CD4-positive, alpha-beta T cell treated with Interleukin-17A for 4 hours (primary cell): ENCODE results near the gene TBC1D1.

Experiments used
- DNase-seq: peaks from one replicate; pipeline ENCODE4 v3.0.0-alpha.2; 2020; ENCODE audit warnings: mixed read lengths

Gene TBC1D1

GRCh38 chr4:38085751-38086150 lies 194.9 kb downstream of the TBC1D1 start:
- no peak for DNase-seq

GRCh38 chr4:38086151-38086848 lies 195.4 kb downstream of the TBC1D1 start:
- DNase-seq: no peak

DNA sequence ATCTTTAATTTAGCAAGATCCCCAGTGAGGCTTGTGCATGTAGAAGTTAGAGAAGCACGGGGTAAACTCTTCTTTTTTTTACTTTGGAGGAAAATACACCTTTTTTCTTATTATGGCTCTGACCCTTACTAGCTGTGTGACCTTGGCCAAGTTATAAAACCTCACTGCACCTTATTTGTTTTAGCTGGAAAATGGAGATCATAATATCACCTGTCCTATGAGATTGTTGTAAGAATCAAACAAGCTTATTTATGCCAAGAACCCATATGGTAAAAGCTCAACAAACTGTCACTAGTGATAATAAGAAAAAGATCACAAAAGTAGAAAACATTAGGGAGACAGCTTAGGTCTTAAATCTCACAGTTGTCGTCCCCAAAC lies 196.0 kb downstream of the TBC1D1 start:
- no peak for DNase-seq

DNA sequence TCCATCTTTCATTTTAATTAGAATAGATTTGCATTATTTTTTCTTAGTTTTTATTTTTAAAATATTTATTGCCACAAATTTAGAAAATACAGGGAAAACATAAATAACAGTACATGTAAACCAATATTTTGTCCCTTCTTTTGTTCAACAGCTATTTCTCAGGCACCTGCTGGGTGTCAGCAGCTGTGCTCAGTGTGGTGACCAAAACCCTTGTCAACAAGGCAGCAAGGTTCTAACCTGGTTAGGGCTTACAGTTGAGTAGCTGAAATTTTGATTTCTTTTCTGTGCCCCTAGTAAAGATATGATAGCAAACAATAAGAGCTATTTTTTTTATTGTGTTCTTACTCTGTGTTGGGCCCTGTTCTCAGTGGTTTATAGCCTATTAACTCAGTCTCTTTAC lies 197.4 kb downstream of the TBC1D1 start:
- DNase-seq: no peak

DNA sequence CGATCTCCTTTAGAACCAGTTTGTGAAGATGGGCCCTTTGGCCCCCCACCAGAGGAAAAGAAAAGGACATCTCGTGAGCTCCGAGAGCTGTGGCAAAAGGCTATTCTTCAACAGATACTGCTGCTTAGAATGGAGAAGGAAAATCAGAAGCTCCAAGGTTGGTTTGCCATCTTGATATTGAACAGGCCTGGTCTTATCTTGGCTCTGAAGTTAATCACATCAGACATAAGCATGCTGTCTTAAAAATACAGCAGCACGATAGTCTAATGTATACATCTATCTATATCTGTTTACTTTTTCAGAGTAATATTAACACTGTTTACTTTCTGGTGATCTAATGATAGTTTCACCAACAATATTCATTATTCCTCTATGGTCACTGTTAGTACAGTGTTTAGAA lies 199.1 kb downstream of the TBC1D1 start:
- no peak for DNase-seq

DNA sequence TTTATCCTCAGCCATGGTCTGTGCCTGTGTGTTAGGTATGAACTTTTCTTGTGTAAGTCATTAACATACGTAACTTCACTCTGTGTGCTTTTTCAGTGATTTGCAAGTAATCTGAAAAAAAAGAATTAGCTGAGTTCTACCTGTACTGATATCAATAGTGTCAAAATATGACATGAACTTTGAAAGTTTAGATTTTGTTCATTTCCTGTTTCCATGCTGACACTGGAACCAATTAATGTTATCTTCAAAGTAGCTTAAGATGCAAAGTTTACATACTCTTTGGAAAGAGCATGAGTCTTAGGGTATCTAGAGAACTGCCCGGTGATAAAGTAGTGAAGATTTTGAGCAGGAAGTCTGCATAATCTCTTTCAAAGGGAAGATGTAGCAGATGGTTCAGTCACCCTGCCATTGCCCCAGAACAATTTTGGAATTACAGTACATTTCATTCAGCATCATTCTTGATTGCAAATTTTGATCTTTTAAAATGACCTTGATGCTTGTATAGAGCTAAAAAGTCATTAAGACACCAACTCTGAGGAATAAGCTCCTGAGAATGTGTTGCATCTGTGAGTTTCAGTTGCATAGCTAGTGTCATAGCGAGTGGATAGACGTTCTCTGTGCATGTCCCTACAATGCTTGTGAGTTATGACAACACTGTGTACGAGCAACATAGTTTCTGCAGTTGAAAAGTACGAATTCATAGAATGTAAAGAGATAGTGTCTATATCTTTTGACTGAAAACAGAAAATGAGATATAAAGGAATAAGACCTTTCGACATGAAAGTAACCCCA lies 199.8 kb downstream of the TBC1D1 start:
- no peak for DNase-seq

GRCh38 chr4:38091636-38092035 lies 200.8 kb downstream of the TBC1D1 start:
- DNase-seq: no peak

DNA sequence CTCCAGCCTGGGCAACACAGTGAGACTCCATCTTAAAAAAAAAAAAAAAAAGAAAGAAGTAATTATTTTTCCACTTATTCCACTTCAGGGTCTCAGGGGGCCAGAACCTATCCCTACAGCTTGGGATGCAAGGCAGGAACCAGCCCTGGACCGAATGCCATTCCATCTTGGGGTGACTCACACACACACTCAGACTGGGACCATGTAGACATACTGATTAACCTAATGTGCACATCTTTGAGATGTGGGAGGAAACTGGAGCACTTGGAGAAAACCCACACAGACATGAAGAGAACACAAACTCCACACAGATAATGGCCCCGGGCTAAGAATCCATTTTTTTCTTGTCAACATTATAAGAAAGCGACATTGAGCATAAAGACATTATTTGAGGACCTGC lies 201.8 kb downstream of the TBC1D1 start:
- DNase-seq: no peak

- no peak for DNase-seq
These were observed 203.5 kb downstream of the TBC1D1 start for GRCh38 chr4:38094419-38094818.

GRCh38 chr4:38095691-38096090 lies 204.8 kb downstream of the TBC1D1 start:
- no peak for DNase-seq

- DNase-seq: no peak
These were observed 206.9 kb downstream of the TBC1D1 start for GRCh38 chr4:38097818-38098217.

- DNase-seq: no peak
These were observed 208.2 kb downstream of the TBC1D1 start for GRCh38 chr4:38099020-38099600.

DNA sequence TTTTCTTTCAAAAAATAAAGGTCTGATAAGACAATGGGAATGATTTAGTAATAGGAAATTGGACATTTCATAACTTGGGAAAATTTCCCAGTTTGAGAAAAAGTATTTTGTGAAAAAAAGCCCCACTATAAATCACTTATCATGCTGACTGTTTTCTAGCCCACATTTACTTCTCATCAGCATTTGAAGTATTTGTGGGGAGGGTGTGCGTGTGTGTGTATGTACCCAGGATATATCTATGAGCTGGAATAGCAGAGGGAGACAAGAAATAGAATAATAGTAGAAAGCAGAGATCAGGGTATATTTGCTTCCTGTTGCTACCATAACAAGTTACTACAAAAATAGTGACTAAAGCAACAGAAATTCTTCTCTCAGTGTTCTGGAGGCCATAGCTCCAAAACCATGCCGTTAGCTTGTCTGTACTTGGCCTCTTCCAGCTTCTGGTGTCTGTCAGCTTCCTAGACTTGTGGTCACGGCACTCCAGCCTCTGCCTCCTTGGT lies 209.1 kb downstream of the TBC1D1 start:
- no peak for DNase-seq

DNA sequence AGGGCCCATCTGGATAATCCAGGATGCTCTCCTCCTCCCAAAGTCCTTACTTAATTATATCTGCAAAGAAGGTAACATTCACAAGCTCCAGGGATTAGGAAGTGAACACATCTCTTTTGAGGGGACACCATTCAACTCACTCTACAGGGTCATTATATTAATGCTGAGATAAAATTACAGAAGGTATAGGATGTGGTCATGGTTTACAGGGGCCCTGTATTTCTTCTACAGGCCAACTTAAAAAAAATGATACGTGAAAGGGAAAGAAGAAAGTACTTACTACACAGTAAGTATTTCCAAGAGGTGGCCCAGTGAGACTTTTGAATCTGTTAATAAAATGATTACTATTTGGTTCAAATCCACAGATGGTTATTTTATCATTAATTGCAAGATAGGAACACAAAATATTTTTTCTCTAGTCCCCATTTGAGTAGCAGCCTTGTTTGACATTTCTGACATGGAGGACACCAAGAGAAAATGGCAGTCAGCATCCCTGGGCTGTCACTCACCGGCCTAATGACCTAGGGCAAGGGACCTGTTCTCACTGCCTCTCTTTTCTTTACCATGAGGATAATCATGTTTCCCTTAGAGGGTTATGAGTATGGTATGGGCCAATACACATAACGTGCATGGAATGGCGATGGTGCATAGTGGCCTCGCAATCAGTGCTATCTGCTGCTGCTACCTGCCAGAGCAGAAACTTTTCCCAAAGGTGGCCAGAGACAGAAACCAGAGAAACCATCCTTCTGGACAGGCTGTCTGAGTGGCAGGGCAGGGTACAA lies 209.8 kb downstream of the TBC1D1 start:
- no peak for DNase-seq

DNA sequence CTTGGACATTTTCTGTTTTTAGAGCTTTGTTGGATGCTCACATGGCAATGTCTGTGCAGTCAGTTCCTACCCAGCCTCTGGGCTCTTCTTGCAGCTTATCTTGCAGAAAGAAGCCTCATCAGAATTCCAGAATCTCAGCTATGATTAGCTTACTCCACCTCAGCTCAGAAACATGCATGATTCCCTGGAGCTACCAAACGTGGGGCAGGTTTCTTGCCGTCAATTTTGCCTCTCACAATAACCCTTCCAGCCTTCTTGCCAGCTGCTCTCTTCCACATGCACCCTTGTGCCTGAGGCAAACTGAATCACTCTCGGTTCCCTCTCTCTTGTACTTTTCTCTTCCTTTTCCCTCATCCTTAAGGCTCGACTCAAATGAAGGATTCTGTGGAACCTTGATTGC lies 210.7 kb downstream of the TBC1D1 start:
- no peak for DNase-seq

- DNase-seq: no peak
These were observed 212.2 kb downstream of the TBC1D1 start for GRCh38 chr4:38102957-38103588.

- DNase-seq: no peak
These were observed 214.8 kb downstream of the TBC1D1 start for GRCh38 chr4:38105475-38106220.

GRCh38 chr4:38106311-38106710 lies 215.4 kb downstream of the TBC1D1 start:
- DNase-seq: no peak

- DNase-seq: no peak
These were observed 216.1 kb downstream of the TBC1D1 start for GRCh38 chr4:38106886-38107514.

DNA sequence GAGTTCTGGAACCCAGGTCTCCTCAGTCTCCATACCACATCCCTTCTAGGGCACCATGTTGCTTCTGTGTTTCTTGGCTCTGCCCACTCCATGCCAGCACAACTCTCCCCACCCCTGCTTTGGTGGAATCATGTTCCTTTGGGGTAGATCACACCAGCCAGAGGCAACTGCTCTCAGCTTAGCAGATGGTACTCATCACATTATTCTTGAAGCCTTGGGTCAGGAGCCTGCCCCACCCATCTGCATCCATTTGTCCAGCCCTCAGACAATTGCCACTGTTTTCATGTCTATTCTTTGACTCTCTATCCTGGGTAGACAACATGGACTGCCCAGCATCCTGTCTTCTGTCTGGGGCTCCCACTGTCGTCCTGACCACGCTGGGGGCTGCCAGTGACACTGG lies 216.9 kb downstream of the TBC1D1 start:
- no peak for DNase-seq

GRCh38 chr4:38109370-38109769 lies 218.5 kb downstream of the TBC1D1 start:
- DNase-seq: no peak
